GM12865 (cell line): Measurements from ENCODE around the gene DCLK2.
A peak's percentile ranks its signal among the peaks of the same experiment; 100 is the strongest.

Experiments
- DNase-seq: peaks from one replicate; pipeline ENCODE4 v3.0.0; 2010; ENCODE audit warnings: low read depth
- H3K4me3 ChIP-seq: 2 replicates; pipeline ENCODE4 v1.5.1; 2011; ENCODE audit warnings: mild to moderate bottlenecking, low read depth, low read length, control low read depth
- CTCF ChIP-seq: IDR thresholded peaks from 2 replicates; pipeline ENCODE4 v1.5.1; 2011; ENCODE audit warnings: low read length, control low read depth, low read depth, inconsistent platforms; ENCODE audit not compliant: insufficient read depth; ENCODE audit errors: missing control alignments

DCLK2 gene

GRCh38 chr4:150206954-150207353, 128.7 kb downstream of the DCLK2 start:
- no peak overlapping the region for H3K4me3 ChIP-seq
- no peak for DNase-seq
- TF ChIP-seq CTCF, result no peak

- DNase-seq, result no peak
- no peak overlapping the region for H3K4me3 ChIP-seq
- no peak for TF ChIP-seq CTCF
These were observed 129.6 kb downstream of the DCLK2 start for GRCh38 chr4:150207871-150208270.

- TF ChIP-seq CTCF, result peak; percentile 48
- DNase-seq, result peak; percentile 64
- no peak overlapping the region for H3K4me3 ChIP-seq
These were observed 131.0 kb downstream of the DCLK2 start for GRCh38 chr4:150209140-150209829.

DNA sequence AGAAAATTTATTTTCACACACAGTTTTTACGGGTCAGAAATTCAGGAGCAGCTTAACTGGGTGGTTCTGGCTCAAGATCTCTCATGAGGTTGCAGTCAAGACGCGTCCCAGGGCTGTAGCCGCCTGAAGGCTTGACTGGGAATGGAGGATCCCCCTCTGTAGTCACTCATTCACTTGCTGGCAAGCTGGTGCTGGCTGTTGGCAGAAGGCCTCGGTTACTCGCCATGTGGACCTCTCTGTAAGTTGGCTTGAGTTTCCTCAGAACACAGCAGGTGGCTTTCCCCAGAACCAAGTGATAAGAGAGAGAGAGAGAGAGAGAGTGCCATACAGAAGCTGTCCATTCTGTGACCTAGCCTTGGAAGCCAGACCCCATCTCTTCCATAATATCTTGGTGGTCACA, 132.8 kb downstream of the DCLK2 start:
- H3K4me3 ChIP-seq, result no peak overlapping the region
- no peak for TF ChIP-seq CTCF
- DNase-seq, result no peak

DNA sequence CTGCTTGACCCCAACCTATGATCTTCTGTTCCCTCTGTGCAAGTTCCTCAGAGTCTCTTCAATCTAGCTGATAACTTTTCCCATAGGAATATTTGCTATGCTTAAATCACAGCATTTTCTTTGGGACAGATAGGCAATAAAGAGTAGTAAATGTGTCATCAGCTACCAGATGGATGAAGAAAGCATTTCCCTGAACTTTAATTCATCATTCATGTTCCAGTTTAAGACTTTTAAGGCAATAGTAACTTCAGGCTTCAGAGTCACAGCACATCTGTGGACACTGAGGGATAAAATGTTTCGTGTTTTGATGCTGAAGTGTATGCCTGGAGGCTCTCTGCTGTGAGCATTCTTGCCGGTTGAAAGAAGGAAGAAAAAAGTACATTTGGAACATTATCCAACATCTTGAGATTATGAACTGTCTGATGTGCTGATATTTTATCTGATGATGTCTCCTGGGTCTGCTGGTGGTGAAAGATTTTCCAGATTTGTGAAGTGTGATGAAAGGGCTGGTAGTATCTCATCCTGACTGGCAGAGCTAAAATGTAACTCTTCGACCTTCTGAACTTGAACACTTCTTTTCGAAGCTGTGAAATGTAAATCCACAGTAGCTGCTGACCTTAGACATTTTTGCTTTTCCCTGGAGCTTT, 133.7 kb downstream of the DCLK2 start:
- no peak overlapping the region for H3K4me3 ChIP-seq
- DNase-seq, result no peak
- no peak for TF ChIP-seq CTCF

- no peak for DNase-seq
- no peak overlapping the region for H3K4me3 ChIP-seq
- TF ChIP-seq CTCF, result no peak
These were observed 134.2 kb downstream of the DCLK2 start for GRCh38 chr4:150212485-150212884.

GRCh38 chr4:150212927-150213326, 134.7 kb downstream of the DCLK2 start:
- H3K4me3 ChIP-seq, result no peak overlapping the region
- peak; percentile 28 for DNase-seq
- no peak for TF ChIP-seq CTCF
